Kidney (tissue), 14 donors: Measurements from ENCODE around the gene TNFAIP8L3. TPM values are rescaled to one million over a fixed set of nuclear protein-coding genes. Genes with fewer than 3 reads are reported as not detected.

Experiments used
- DNase-seq, 5 donors: peaks; one replicate each; pipeline ENCODE4 v3.0.0-alpha.2; 2013 to 2020
- FAIRE-seq: peaks from 2 replicates; lab custom pipeline; 2012; peaks lifted over from hg19 to GRCh38; lab: Jason Lieb, UNC
- H3K27ac ChIP-seq, 2 donors: one replicate each; pipeline ENCODE4 v1.7.0; 2013; ENCODE audit warnings: low read depth in 2 of 2, low read length in 2 of 2, inconsistent platforms in 1 of 2
- H3K27me3 ChIP-seq: one replicate; pipeline ENCODE4 v1.7.1; 2013; ENCODE audit warnings: low read length, inconsistent platforms; ENCODE audit not compliant: control insufficient read depth, insufficient read depth
- H3K36me3 ChIP-seq, 3 donors: one replicate each; pipeline versions ENCODE4 v1.7.0 to v1.7.1; 2013; ENCODE audit warnings: low read length in 3 of 3, control low read depth in 1 of 3, inconsistent platforms in 1 of 3; ENCODE audit not compliant: insufficient read depth in 3 of 3, control insufficient read depth in 2 of 3
- H3K4me1 ChIP-seq, 3 donors: one replicate each; pipeline versions ENCODE4 v1.7.0 to v1.7.1; 2013; ENCODE audit warnings: low read length in 3 of 3, inconsistent platforms in 1 of 3, low read depth in 1 of 3; ENCODE audit not compliant: control insufficient read depth in 2 of 3, insufficient read depth in 2 of 3
- H3K4me3 ChIP-seq, 3 donors: one replicate each; pipeline versions ENCODE4 v1.7.0 to v1.8.1; 2013; ENCODE audit warnings: low read length in 3 of 3, control low read depth in 1 of 3, inconsistent platforms in 1 of 3
- H3K9ac ChIP-seq, 3 donors: one replicate each; pipeline versions ENCODE4 v1.7.0 to v1.7.1; 2013; ENCODE audit warnings: low read length in 3 of 3, control low read depth in 1 of 3, inconsistent platforms in 1 of 3
- H3K9me3 ChIP-seq, 3 donors: one replicate each; pipeline versions ENCODE4 v1.7.0 to v1.7.1; 2013; ENCODE audit warnings: low read length in 3 of 3, control low read depth in 1 of 3, inconsistent platforms in 1 of 3; ENCODE audit not compliant: control insufficient read depth in 2 of 3, insufficient read depth in 1 of 3
- intact Hi-C: fragments of 100-400 bp; cut with DNase I; formaldehyde crosslinking; loops from one replicate; pipeline ENCODE4 v1.11.1; 2022
- polyA plus RNA-seq: library from polyadenylated mRNA; stranded (reverse); fragments of 350-450 nt; fragmentation: Illumina TruSeq; extraction: RNeasy Lipid Tissue Mini Kit (QIAGEN cat#74804); gene quantifications from one replicate; pipeline ENCODE4 v1.2.3, GENCODE V29; 2014; ENCODE audit warnings: low read depth, low replicate concordance; ENCODE audit not compliant: insufficient read depth
- total RNA-seq: library from RNA; stranded (reverse); fragmentation: NEBNext Ultra II Directional; extraction: Animal tissue kit (Norgen Biotek cat#: 25700); gene quantifications from one replicate; pipeline ENCODE4 v1.2.1, GENCODE V29; 2021
- TF ChIP-seq, protein P1 (sequence below): IDR thresholded peaks from 3 replicates; pipeline ENCODE4 v1.5.1; 2012; ENCODE audit warnings: mild to moderate bottlenecking, moderate library complexity, borderline replicate concordance; ENCODE audit not compliant: insufficient read depth; ENCODE audit errors: extremely low read depth
- donor health status: control.
- donor health status: control.
- donor health status: control.
- donor health status: control.
- donor health status: control.
- donor health status: DM: yes; HTN: yes; CAD: no.
- donor health status: Normal renal cell carcinoma (clear cell type).

Gene TNFAIP8L3
- total and polyA plus RNA-seq, 2 donors from 2014 or later, result 2.4 to 8.9 TPM

DNA sequence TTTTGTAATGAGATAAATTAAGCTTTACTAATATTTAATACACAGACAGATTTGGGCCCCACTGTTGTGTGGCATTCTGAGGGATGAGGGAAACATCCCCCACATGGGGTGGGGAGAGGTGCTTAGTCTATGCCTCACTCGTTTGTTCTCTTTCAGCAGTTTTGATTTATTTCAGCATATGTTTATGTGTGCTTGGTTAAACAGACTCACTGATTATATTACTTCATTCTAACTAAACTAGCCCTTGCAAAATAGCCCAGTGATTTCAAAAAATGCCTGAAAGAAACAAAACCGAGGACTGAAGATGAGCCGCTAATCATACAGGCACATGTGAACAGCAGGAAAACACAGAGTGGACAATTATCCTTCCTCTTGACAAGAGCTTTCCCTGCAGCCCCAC lies 27.2 kb downstream of the TNFAIP8L3 start:
- no peaks in the 10 kb centered on the region for H3K9me3 ChIP-seq
- no peak overlapping the region for H3K27ac ChIP-seq
- no peaks in the 10 kb centered on the region for H3K4me1 ChIP-seq
- FAIRE-seq (no peak), DNase-seq (no peak)
- intact Hi-C loops, result no loop called here
- TF ChIP-seq, protein P1, sequence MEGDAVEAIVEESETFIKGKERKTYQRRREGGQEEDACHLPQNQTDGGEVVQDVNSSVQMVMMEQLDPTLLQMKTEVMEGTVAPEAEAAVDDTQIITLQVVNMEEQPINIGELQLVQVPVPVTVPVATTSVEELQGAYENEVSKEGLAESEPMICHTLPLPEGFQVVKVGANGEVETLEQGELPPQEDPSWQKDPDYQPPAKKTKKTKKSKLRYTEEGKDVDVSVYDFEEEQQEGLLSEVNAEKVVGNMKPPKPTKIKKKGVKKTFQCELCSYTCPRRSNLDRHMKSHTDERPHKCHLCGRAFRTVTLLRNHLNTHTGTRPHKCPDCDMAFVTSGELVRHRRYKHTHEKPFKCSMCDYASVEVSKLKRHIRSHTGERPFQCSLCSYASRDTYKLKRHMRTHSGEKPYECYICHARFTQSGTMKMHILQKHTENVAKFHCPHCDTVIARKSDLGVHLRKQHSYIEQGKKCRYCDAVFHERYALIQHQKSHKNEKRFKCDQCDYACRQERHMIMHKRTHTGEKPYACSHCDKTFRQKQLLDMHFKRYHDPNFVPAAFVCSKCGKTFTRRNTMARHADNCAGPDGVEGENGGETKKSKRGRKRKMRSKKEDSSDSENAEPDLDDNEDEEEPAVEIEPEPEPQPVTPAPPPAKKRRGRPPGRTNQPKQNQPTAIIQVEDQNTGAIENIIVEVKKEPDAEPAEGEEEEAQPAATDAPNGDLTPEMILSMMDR, result no peak
- H3K9ac ChIP-seq, result no peak overlapping the region
- H3K27me3 ChIP-seq, result no peaks in the 10 kb centered on the region
- H3K4me3 ChIP-seq, result no peak overlapping the region
- no peaks in the 10 kb centered on the region for H3K36me3 ChIP-seq

DNA sequence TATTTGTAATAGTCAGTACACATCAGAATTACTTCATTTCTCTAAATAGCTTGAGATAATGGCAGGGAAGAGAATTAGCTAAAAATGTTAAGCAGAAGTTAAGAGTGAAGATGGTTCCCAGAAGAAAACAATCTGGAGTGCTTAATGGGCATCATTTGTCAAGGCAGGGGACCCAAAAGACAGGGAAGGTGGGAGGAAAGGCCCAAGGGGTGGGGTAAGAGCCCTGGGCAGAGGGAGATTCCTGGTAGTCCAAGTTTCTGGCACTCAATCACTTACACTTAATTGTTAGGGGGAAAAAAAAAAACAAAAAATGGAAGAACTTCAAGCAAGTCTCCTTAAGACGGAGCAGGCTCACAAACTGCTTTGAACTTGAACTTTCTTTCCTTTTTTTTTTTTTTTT lies 28.9 kb downstream of the TNFAIP8L3 start:
- DNase-seq (no peak), FAIRE-seq (no peak)
- no peak overlapping the region for H3K4me3 ChIP-seq
- no peaks in the 10 kb centered on the region for H3K27me3 ChIP-seq
- H3K27ac ChIP-seq, result no peak overlapping the region
- intact Hi-C loops, result no loop called here
- no peaks in the 10 kb centered on the region for H3K9me3 ChIP-seq
- H3K4me1 ChIP-seq, result no peaks in the 10 kb centered on the region
- no peaks in the 10 kb centered on the region for H3K36me3 ChIP-seq
- TF ChIP-seq, protein P1, result no peak
- H3K9ac ChIP-seq, result no peak overlapping the region

DNA sequence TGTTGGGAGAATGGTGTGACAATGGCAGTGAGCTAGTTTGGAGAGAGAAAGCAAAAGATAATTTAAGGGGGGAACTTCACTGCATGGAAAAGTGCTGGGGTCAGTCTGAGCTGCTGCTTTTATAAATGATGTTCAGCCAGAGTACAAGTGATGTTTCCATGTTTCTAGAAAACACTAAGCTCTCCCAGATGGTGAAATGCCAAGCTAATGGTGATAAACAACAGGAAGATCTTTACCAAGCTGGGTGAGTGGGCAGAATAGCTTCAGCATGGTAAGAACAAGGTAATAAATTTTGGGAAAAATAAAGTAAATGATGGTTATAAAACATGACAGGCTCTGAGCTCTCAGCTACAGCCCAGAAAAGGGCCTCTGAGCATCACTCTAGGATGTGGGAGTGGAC lies 29.4 kb downstream of the TNFAIP8L3 start:
- TF ChIP-seq, protein P1, result no peak
- FAIRE-seq (no peak), DNase-seq (no peak)
- intact Hi-C loops, result no loop called here
- Histone ChIP-seq H3K36me3 (no peaks in the 10 kb centered on the region), H3K27ac (no peak overlapping the region), H3K4me3 (no peak overlapping the region), H3K4me1 (no peaks in the 10 kb centered on the region), H3K27me3 (no peaks in the 10 kb centered on the region), H3K9ac (no peak overlapping the region), H3K9me3 (no peaks in the 10 kb centered on the region)

DNA sequence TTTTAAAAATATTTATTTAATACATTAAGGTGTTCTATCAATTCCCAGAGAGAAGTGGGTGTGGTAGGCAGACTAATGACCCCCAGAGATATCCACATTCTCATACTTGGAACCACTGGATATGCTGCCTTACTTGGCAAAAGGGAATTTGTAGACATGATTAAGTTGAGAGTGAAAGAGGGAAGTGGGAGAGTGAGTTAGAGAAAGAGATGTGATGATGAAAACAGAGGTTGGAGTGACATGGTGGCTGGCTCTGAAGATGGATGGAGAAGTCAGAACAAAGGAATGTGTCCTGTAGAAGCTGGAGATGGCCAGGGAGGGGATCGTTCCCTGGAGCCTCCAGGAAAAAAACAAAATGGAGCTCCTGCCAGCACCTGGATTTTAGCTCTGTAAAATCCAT lies 32.0 kb downstream of the TNFAIP8L3 start:
- no peak overlapping the region for H3K27ac ChIP-seq
- intact Hi-C loops, result no loop called here
- no peak for DNase-seq
- H3K27me3 ChIP-seq, result no peaks in the 10 kb centered on the region
- H3K36me3 ChIP-seq, result no peaks in the 10 kb centered on the region
- H3K4me3 ChIP-seq, result no peak overlapping the region
- no peak overlapping the region for H3K9ac ChIP-seq
- no peaks in the 10 kb centered on the region for H3K4me1 ChIP-seq
- no peaks in the 10 kb centered on the region for H3K9me3 ChIP-seq
- no peak for FAIRE-seq
- TF ChIP-seq, protein P1, result no peak
